HL-60 (cell line): ENCODE measurements around the gene GPHN.

ENCODE experiments used
- DNase-seq, 2 experiments: peaks; one replicate each; pipeline ENCODE4 v3.0.0-alpha.2; 2010 to 2020; ENCODE audit warnings: low read depth in 1 of 2, low spot score in 1 of 2
- H3K27ac ChIP-seq: fragments of 250-450 bp; sonication (Bioruptor Pico); replicated peaks from 2 replicates; pipeline ENCODE4 v1.5.1; 2020; ENCODE audit warnings: mild to moderate bottlenecking, moderate library complexity
- H3K27me3 ChIP-seq: fragments of 250-450 bp; sonication (Bioruptor Pico); 2 replicates; pipeline ENCODE4 v1.5.1; 2021; ENCODE audit warnings: mild to moderate bottlenecking, moderate library complexity; ENCODE audit not compliant: insufficient read depth, poor library complexity, severe bottlenecking
- H3K4me3 ChIP-seq: replicated peaks from 2 replicates; pipeline ENCODE4 v1.5.1; 2011; ENCODE audit warnings: mild to moderate bottlenecking, control low read depth, low read length; ENCODE audit not compliant: insufficient read depth
- CTCF ChIP-seq: IDR thresholded peaks from one replicate; pipeline ENCODE4 v1.5.1; 2011; ENCODE audit warnings: low read length, control low read depth, inconsistent platforms; ENCODE audit not compliant: insufficient read depth
- GABPA ChIP-seq: IDR thresholded peaks from 2 replicates; pipeline ENCODE4 v1.6.1; 2012; ENCODE audit warnings: low read depth
- POLR2AphosphoS5 ChIP-seq: IDR thresholded peaks from 2 replicates; pipeline ENCODE4 v1.6.1; 2012; ENCODE audit warnings: low read depth
- REST ChIP-seq: IDR thresholded peaks from 2 replicates; pipeline ENCODE4 v1.6.1; 2012; ENCODE audit warnings: low read depth; ENCODE audit not compliant: insufficient replicate concordance
- SPI1 ChIP-seq: IDR thresholded peaks from 2 replicates; pipeline ENCODE4 v1.6.1; 2012; ENCODE audit warnings: low read depth, mild to moderate bottlenecking, borderline replicate concordance

GPHN gene

GRCh38 chr14:66641861-66642635 lies 134.1 kb downstream of the GPHN start:
- no peak for TF ChIP-seq SPI1
- no peak for TF ChIP-seq REST
- no peak for TF ChIP-seq POLR2AphosphoS5
- TF ChIP-seq CTCF, result no peak
- TF ChIP-seq GABPA, result no peak
- Histone ChIP-seq H3K27me3 (no peaks in the 10 kb centered on the region), H3K27ac (no peak overlapping the region), H3K4me3 (no peak overlapping the region)
- no peak for DNase-seq

- H3K27ac ChIP-seq, result no peak overlapping the region
These were observed 135.4 kb downstream of the GPHN start for GRCh38 chr14:66643344-66643743.

More at GRCh38 chr14:66643344-66643743, 135.4 kb downstream of the GPHN start:
- no peak for TF ChIP-seq REST
- TF ChIP-seq CTCF, result no peak
- no peak for TF ChIP-seq GABPA
- TF ChIP-seq POLR2AphosphoS5, result no peak
- TF ChIP-seq SPI1, result no peak
- Histone ChIP-seq H3K4me3 (no peak overlapping the region), H3K27me3 (no peaks in the 10 kb centered on the region)
- no peak for DNase-seq
